H1 (cell line): ENCODE measurements around the gene SUGP1.

Experiments
- CREB1 ChIP-seq: IDR thresholded peaks from 2 replicates; pipeline ENCODE4 v1.6.1; 2012; ENCODE audit warnings: inconsistent platforms
- CTCF ChIP-seq, 3 experiments: IDR thresholded peaks; 1 replicate in 2 of 3; 2 replicates in 1 of 3; pipeline versions ENCODE4 v1.5.1 to v1.6.1; 2011; ENCODE audit warnings: low read length in 3 of 3, mild to moderate bottlenecking in 3 of 3, inconsistent platforms in 2 of 3, low read depth in 1 of 3, moderate library complexity in 1 of 3; ENCODE audit not compliant: insufficient read depth in 1 of 3; ENCODE audit errors: control extremely low read depth in 1 of 3
- EZH2 ChIP-seq: fragments of 200-600 bp; sonication (generic); IDR thresholded peaks from 2 replicates; pipeline ENCODE4 v1.7.1; 2012; ENCODE audit warnings: low read depth, mild to moderate bottlenecking, moderate library complexity, low read length, inconsistent platforms; ENCODE audit not compliant: severe bottlenecking
- GTF2F1 ChIP-seq: IDR thresholded peaks from 2 replicates; pipeline ENCODE4 v1.6.1; 2012; ENCODE audit warnings: low read depth, low read length, improper control_type of control experiment, borderline replicate concordance
- JUN ChIP-seq: IDR thresholded peaks from 2 replicates; pipeline ENCODE4 v1.6.1; 2011; ENCODE audit warnings: low read depth, mild to moderate bottlenecking, improper control_type of control experiment, low read length
- JUND ChIP-seq: IDR thresholded peaks from 2 replicates; pipeline ENCODE4 v1.6.1; 2011; ENCODE audit warnings: mild to moderate bottlenecking, improper control_type of control experiment, low read length
- PHF8 ChIP-seq: fragments of 200-600 bp; sonication (generic); conservative IDR thresholded peaks from 2 replicates; pipeline ENCODE4 v1.7.1; 2012; ENCODE audit warnings: low read depth, mild to moderate bottlenecking, inconsistent platforms, low read length, moderate library complexity
- POLR2AphosphoS5 ChIP-seq: IDR thresholded peaks from 2 replicates; pipeline ENCODE4 v1.6.1; 2011; ENCODE audit warnings: low read depth, low read length
- RFX5 ChIP-seq: IDR thresholded peaks from 2 replicates; pipeline ENCODE4 v1.6.1; 2011; ENCODE audit warnings: low read depth, low read length, improper control_type of control experiment, borderline replicate concordance
- SAP30 ChIP-seq: fragments of 300-600 bp; sonication (generic); IDR thresholded peaks from 2 replicates; pipeline ENCODE4 v1.7.1; 2012; ENCODE audit warnings: low read length, moderate library complexity, mild to moderate bottlenecking, inconsistent platforms; ENCODE audit not compliant: insufficient read depth, insufficient replicate concordance
- TAF7 ChIP-seq: optimal IDR thresholded peaks from 2 replicates; pipeline ENCODE3; 2011; ENCODE audit warnings: low read depth, mild to moderate bottlenecking, inconsistent platforms, low read length, moderate library complexity, borderline replicate concordance
- YY1 ChIP-seq: IDR thresholded peaks from 2 replicates; pipeline ENCODE4 v1.6.1; 2011; ENCODE audit warnings: low read depth, mild to moderate bottlenecking, low read length
- TF ChIP-seq, protein P1 (sequence below): IDR thresholded peaks from 2 replicates; pipeline ENCODE4 v1.6.1; 2012; ENCODE audit warnings: inconsistent platforms
- TF ChIP-seq, protein P2 (sequence below): IDR thresholded peaks from 2 replicates; pipeline ENCODE4 v1.6.1; 2012; ENCODE audit warnings: low read length, inconsistent platforms

GRCh38 chr19:19336597-19336996 is 16.3 kb upstream of the SUGP1 start:
- no peak for TF ChIP-seq CTCF (IDR thresholded peaks at IDR 0.05; ENCODE audit: control extremely low read depth in 1 of 3, insufficient read depth in 1 of 3, low read depth in 1 of 3, low read length in 3 of 3)
- TF ChIP-seq JUN, result no peak
- TF ChIP-seq JUND, result no peak
- TF ChIP-seq EZH2, result no peak
- TF ChIP-seq, protein P1, sequence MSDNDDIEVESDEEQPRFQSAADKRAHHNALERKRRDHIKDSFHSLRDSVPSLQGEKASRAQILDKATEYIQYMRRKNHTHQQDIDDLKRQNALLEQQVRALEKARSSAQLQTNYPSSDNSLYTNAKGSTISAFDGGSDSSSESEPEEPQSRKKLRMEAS, result no peak
- TF ChIP-seq PHF8, result no peak
- no peak for TF ChIP-seq YY1
- TF ChIP-seq POLR2AphosphoS5, result no peak
- no peak for TF ChIP-seq SAP30
- no peak for TF ChIP-seq TAF7
- TF ChIP-seq, protein P2, sequence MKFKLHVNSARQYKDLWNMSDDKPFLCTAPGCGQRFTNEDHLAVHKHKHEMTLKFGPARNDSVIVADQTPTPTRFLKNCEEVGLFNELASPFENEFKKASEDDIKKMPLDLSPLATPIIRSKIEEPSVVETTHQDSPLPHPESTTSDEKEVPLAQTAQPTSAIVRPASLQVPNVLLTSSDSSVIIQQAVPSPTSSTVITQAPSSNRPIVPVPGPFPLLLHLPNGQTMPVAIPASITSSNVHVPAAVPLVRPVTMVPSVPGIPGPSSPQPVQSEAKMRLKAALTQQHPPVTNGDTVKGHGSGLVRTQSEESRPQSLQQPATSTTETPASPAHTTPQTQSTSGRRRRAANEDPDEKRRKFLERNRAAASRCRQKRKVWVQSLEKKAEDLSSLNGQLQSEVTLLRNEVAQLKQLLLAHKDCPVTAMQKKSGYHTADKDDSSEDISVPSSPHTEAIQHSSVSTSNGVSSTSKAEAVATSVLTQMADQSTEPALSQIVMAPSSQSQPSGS, result no peak
- no peak for TF ChIP-seq GTF2F1
- no peak for TF ChIP-seq RFX5
- TF ChIP-seq CREB1, result no peak
